MG63 (cell line): ENCODE results near the gene GNAQ. TPM values are rescaled to one million over a fixed set of nuclear protein-coding genes. Genes with fewer than 3 reads are reported as not detected.

Experiments
- DNase-seq: peaks from one replicate; pipeline ENCODE4 v3.0.0-alpha.2; 2020
- H3K27me3 ChIP-seq: fragments of 250-450 bp; sonication (Bioruptor Pico); 2 replicates; pipeline ENCODE4 v1.5.1; 2020; ENCODE audit warnings: mild to moderate bottlenecking, moderate library complexity
- H3K36me3 ChIP-seq: fragments of 250-450 bp; sonication (Bioruptor Pico); 2 replicates; pipeline ENCODE4 v1.5.1; 2020; ENCODE audit warnings: mild to moderate bottlenecking, moderate library complexity
- H3K4me3 ChIP-seq: fragments of 250-450 bp; sonication (Bioruptor Pico); 2 replicates; pipeline ENCODE4 v1.5.1; 2020; ENCODE audit warnings: mild to moderate bottlenecking, moderate library complexity
- H3K9me3 ChIP-seq: fragments of 250-450 bp; sonication (Bioruptor Pico); 2 replicates; pipeline ENCODE4 v1.5.1; 2020; ENCODE audit warnings: mild to moderate bottlenecking, moderate library complexity
- total RNA-seq: library from RNA; depleted of rRNA; stranded (reverse); fragments of >200 nt; shearing (Covaris generic); gene quantifications from 2 replicates; pipeline ENCODE4 v1.2.3, GENCODE V29; 2014; ENCODE audit warnings: low replicate concordance

GNAQ gene
- total RNA-seq, 1 experiment from 2014 or later, result 20.2 TPM

DNA sequence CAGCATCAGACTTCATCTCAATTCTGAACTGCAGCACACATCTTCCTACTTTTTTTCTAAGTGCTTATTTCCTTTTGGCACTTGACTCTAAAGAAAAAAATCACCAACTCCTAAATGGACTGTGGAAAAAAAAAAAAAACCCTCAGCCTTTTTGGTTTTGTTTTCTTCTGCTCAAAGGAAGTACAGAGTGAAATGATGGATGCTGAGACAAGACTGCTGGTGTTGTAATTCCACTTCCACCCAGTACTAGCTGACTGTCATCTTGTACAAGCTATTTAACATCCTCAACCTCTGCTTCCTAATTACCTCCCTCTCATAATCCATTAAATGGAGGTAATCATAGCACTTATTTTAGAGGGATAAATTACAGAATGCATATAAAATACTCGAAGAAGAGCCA lies 212.0 kb downstream of the GNAQ start:
- Histone ChIP-seq H3K27me3 (no peaks in the 10 kb centered on the region), H3K9me3 (no peaks in the 10 kb centered on the region), H3K4me3 (no peak overlapping the region), H3K36me3 (no peaks in the 10 kb centered on the region; the same call in 1 of the 2 replicates)
- DNase-seq, result no peak

DNA sequence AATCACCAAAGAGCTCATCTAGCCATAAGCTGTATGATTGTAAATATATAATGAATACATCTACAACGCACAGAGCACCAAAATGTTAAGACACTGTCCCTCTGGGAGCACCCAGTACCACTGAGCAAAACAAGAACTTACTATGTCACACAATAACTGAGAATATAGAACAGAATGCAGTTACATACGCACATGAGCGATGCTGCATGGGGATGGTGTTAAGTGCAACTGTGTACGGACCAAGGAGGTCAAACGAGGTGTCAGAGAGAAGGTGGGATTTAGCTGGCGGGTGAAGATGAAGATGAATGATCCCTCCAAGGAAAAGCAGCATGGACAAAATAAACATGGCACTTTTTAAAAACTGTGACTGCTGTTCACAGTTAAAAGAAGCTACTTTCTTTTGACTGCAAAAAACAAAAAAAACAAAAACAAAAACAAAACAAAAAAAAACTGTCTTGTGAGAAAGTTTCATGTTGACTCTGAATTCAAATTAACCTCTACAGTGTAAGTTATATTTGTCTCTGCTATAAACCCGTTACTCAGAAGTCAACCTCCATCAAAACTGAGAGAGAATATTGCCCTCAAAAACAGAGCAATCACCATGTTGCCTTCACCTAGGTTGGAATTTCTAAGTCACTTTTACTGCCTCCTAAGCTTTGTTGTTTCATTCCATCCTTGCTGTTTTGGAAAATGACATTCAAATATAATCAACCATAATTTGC lies 213.9 kb downstream of the GNAQ start:
- H3K4me3 ChIP-seq, result no peak overlapping the region
- no peaks in the 10 kb centered on the region for H3K27me3 ChIP-seq
- H3K9me3 ChIP-seq, result no peaks in the 10 kb centered on the region
- no peak for DNase-seq
- no peaks in the 10 kb centered on the region; the same call in 1 of the 2 replicates for H3K36me3 ChIP-seq

DNA sequence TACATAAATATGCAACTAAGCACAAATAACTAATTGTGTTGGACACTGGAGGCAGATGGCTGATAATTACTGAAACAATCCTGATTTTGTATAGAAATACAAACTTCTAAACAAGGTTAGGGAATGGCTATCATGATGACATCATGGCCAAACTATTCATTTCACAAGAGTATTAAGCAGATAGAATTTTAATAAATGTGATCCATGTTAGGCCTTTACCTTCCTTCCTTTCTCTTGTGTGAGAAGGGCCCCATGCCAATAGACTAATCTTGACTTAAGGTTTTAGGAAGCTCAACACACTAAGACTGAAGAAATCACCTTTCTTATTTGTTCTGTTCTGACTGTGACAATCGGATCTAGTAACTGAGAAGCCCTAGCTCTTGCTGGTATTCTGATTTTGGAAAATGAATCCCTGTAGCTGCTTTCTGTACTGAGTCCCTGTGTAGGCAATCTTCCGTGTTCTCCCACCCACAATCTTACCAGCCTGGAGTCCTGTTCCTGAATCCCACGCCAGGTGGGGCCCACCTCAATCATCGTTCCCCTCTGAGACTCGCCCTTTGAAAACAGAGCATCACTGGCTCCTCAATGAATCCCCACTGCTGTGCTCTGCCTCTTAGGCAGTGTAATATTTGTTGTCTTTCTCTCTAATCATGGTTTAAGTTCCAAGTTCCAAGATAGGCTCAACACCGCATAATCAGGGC lies 214.8 kb downstream of the GNAQ start:
- Histone ChIP-seq H3K4me3 (no peak overlapping the region), H3K36me3 (no peaks in the 10 kb centered on the region; the same call in 1 of the 2 replicates), H3K9me3 (no peaks in the 10 kb centered on the region), H3K27me3 (no peaks in the 10 kb centered on the region)
- no peak for DNase-seq

DNA sequence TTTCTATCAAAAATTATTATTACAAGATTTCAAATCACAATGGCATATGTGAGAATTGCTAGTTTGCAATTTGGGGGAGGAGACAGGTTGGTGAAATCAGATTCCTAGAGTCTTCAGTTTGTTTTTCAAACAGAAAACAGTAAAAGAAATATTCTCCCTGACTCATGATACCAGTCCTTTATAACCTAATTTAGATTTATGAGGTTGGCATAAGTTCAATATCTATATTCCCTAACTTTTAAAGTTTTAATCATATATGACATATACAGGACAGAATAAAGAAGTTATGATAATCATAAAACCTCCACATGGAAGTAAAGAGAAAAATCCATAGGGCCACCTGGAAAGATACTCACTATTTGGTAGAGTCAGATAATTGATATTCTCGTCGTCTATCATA lies 216.4 kb downstream of the GNAQ start:
- Histone ChIP-seq H3K9me3 (no peaks in the 10 kb centered on the region), H3K36me3 (no peaks in the 10 kb centered on the region; the same call in 1 of the 2 replicates), H3K4me3 (no peak overlapping the region), H3K27me3 (no peaks in the 10 kb centered on the region)
- no peak for DNase-seq

DNA sequence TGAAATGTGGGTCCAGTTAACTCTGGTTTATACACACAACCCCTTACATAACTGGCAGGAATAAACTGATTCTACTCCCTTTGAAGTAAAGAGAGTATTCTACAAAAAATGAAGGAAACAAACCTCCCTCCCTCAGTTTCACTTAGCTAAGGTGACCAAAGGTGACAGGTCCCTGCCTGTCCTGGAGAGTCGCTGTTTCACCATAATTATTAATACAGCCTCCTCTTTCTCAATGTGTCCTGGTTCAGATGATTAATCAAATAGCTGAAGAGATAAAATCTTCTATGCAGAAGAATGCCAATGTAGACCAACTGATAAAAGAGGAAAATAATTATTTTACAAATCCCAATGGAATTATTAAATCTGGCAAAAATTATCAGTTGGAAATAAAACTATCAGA lies 219.8 kb downstream of the GNAQ start:
- Histone ChIP-seq H3K27me3 (no peaks in the 10 kb centered on the region), H3K4me3 (no peak overlapping the region), H3K36me3 (peaks cover 4% of the 10 kb centered on the region; the same call in 1 of the 2 replicates), H3K9me3 (no peaks in the 10 kb centered on the region)
- no peak for DNase-seq

DNA sequence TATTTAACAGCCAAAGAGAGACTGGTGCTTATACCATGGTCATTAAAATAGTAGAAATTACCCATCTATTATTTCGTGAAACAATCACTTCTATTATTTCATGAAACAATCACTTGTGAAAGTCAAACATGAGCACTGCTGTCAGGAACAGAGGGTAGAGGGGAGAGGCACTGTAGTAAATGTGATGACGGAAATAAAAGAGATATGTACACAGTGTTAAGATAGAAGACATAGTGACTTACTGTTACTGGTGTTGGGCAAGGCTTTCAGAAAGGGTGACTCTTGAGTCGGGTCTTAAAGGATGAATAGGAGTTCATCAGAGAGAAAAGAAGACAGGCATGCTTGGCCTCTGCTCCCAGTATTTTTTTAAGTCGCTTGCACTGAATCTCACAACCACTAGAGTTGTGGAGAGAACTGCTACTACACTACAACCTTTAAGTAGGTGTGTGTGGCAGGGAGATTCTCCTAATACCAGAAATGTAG lies 220.9 kb downstream of the GNAQ start:
- DNase-seq, result no peak
- H3K9me3 ChIP-seq, result no peaks in the 10 kb centered on the region
- no peaks in the 10 kb centered on the region for H3K27me3 ChIP-seq
- peaks cover 4% of the 10 kb centered on the region; the same call in 1 of the 2 replicates for H3K36me3 ChIP-seq
- no peak overlapping the region for H3K4me3 ChIP-seq

DNA sequence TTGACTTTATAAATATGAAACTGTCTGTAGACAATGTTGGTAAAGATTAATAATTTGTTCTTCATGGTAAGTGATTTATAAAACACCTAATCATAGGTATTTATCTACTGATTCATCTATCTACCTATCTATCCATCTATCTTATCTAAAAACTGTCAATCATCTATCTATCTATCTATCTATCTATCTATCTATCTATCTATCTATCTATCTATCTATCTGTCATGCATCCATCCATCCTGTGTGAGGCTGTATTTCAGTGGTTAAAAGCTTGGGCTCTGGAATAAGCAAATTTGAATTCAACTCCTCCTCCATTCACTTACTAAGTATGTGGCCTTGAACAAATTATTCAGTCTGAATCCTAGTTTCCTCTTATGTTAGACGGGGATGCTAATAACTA lies 221.6 kb downstream of the GNAQ start:
- H3K36me3 ChIP-seq, result peaks cover 4% of the 10 kb centered on the region; the same call in 1 of the 2 replicates
- H3K27me3 ChIP-seq, result no peaks in the 10 kb centered on the region
- H3K9me3 ChIP-seq, result no peaks in the 10 kb centered on the region
- DNase-seq, result no peak
- H3K4me3 ChIP-seq, result no peak overlapping the region

DNA sequence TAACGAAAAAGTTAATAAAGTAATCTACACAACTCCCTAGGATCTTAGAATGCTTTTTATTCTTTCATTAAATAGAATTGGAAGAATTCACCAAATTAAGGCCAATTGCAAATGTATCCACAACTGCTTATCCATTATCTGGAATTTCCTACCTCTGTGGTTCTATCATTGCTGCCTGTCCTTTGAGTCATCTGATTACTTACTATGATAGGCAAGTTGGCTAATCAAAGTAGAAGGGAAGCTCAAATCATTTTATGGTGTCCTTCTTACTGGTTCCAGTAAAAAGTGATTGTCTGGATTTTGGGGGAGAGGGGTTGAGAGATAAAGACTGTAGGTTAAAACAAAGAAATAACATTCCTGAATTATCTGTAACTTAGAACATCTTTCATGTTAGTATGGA lies 222.1 kb downstream of the GNAQ start:
- no peak for DNase-seq
- Histone ChIP-seq H3K27me3 (no peaks in the 10 kb centered on the region), H3K4me3 (no peak overlapping the region), H3K36me3 (peaks cover 4% of the 10 kb centered on the region; the same call in 1 of the 2 replicates), H3K9me3 (no peaks in the 10 kb centered on the region)

DNA sequence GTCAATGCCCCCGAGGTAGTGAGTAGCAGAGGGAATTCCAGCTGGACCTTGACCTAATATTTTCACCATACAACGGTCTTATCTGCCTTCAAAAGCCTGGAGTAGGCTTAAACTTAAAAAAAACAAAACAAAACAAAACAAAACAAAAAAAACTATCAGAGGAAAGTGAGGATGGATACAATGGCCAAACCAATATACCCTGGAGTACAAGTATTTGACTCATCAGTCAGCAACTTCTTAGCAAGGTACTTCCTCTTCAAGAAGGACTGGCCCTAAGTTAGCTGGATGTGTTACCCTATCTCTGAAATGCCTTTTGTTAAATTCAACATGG lies 222.9 kb downstream of the GNAQ start:
- no peak for DNase-seq
- H3K36me3 ChIP-seq, result peaks cover 4% of the 10 kb centered on the region; the same call in 1 of the 2 replicates
- no peaks in the 10 kb centered on the region for H3K27me3 ChIP-seq
- no peaks in the 10 kb centered on the region for H3K9me3 ChIP-seq
- no peak overlapping the region for H3K4me3 ChIP-seq

DNA sequence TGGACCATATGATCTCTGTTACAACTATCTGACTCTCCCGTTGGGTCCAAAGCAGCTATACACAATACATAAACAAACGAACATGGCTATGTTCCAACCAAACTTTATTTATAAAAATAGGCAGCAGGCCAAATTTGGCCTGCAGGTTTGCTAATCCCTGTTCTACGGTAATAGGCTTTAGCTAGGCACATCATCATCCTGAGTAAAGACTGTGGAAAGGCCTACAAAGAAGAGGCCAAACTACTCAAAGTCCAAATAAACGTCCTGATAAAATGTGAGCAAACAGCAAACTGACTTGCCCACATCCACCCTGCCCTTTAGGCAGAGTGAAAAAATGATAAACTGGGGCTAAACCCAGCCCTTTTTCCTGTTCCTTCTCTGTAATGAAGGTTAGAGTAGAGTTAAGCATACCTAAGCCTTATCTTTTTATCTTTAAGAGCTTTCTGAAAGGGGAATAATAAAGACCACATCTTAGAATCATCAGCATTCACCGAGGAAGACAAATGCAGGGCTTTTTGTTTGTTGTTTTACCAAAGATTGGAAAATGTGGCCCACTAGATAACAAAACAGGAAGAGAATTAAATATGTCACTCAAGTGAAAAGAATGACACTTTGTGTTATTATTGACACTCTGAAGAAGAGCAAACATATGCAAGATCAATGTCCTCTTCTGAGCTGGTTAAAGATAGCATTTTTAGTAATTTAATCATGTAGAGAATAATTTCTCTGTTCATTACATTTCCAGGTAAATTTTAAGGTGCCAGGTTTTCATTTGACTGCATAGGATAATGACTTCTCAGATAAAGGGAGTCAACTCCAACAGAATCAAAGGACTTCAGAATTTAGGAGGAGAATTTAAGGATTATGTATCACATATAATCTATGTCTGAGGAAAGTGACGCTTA lies 223.5 kb downstream of the GNAQ start:
- no peak for DNase-seq
- Histone ChIP-seq H3K36me3 (peaks cover 4% of the 10 kb centered on the region; the same call in 1 of the 2 replicates), H3K27me3 (no peaks in the 10 kb centered on the region), H3K9me3 (no peaks in the 10 kb centered on the region), H3K4me3 (no peak overlapping the region)

DNA sequence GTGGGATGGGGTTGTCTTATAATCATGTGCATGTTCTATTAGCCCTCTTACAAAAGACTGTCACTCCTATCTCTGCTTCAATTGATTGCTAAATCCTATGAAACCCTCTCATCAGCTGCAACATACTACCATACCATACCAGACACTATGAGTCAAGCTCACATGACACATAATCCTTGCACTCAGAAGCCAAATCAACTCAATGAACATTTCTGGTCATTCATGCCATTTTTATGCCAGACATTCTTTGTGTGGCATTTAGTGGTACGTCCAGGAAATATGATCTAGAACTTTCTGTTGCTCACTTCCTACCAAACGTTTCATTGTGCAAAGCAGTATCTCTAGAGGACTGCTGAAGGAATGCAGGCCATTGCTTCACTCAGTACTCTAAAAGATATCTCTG lies 224.3 kb downstream of the GNAQ start:
- H3K36me3 ChIP-seq, result peaks cover 4% of the 10 kb centered on the region; the same call in 1 of the 2 replicates
- H3K27me3 ChIP-seq, result no peaks in the 10 kb centered on the region
- no peak overlapping the region for H3K4me3 ChIP-seq
- DNase-seq, result no peak
- no peaks in the 10 kb centered on the region for H3K9me3 ChIP-seq

DNA sequence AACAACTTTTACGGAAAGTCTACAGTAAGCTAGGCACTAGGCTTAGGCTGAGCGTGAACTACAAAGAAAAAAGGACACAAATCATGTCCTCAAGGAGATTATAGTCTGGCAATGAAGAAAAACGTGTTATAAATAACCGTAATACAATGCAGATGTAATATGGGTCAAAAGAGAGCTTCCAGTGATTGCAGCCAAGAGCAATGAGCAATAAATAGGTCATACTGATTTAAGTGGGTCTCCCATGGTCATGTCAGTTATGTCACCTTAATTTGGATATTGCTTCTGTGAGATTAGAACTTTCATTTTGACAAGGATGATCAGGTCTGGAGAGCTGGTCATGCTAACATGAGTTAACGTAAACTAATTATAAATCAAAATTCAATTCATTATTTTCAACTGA lies 224.9 kb downstream of the GNAQ start:
- peaks cover 4% of the 10 kb centered on the region; the same call in 1 of the 2 replicates for H3K36me3 ChIP-seq
- H3K9me3 ChIP-seq, result no peaks in the 10 kb centered on the region
- DNase-seq, result no peak
- no peaks in the 10 kb centered on the region for H3K27me3 ChIP-seq
- H3K4me3 ChIP-seq, result no peak overlapping the region

DNA sequence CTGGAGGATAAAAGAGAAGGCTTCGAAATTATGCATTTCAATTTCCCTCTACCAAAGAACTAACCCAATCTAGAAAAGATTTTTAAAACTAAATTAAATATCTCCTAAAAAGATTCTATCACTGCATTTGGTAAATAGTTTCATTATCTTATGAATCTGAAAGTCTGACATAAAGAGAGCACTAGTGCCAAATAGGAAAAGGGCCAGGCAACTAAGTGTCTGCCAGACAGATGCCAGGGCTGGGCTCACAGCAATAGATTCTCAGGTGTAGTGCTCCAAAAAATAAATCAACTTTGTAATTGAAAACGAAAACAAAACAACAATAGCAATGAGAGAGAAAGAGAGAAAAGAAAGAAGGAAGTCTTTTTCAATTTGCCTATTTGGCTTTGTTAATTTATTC lies 225.8 kb downstream of the GNAQ start:
- no peaks in the 10 kb centered on the region for H3K27me3 ChIP-seq
- no peaks in the 10 kb centered on the region for H3K9me3 ChIP-seq
- no peak overlapping the region for H3K4me3 ChIP-seq
- DNase-seq, result no peak
- H3K36me3 ChIP-seq, result peaks cover 4% of the 10 kb centered on the region; the same call in 1 of the 2 replicates

DNA sequence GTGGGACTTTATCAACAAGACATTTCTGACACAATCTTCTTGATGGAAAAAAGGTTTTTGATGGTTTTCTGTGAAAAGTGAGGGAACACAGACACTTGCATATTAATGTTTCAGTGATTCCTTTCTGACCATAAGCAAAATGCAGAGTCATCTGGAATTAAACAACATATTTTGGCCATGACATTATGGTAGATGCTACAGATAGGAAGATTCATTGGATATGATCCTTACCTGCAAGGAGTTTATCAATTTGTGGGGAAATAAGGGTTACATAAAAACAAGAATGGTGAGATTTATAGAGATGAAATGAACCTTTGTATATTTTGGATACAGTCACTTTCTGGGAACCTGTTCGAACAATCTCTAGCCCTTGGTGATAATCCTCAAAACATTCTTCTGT lies 228.2 kb downstream of the GNAQ start:
- DNase-seq, result no peak
- Histone ChIP-seq H3K27me3 (no peaks in the 10 kb centered on the region), H3K4me3 (no peak overlapping the region), H3K36me3 (peaks cover 4% of the 10 kb centered on the region; the same call in 1 of the 2 replicates), H3K9me3 (no peaks in the 10 kb centered on the region)

DNA sequence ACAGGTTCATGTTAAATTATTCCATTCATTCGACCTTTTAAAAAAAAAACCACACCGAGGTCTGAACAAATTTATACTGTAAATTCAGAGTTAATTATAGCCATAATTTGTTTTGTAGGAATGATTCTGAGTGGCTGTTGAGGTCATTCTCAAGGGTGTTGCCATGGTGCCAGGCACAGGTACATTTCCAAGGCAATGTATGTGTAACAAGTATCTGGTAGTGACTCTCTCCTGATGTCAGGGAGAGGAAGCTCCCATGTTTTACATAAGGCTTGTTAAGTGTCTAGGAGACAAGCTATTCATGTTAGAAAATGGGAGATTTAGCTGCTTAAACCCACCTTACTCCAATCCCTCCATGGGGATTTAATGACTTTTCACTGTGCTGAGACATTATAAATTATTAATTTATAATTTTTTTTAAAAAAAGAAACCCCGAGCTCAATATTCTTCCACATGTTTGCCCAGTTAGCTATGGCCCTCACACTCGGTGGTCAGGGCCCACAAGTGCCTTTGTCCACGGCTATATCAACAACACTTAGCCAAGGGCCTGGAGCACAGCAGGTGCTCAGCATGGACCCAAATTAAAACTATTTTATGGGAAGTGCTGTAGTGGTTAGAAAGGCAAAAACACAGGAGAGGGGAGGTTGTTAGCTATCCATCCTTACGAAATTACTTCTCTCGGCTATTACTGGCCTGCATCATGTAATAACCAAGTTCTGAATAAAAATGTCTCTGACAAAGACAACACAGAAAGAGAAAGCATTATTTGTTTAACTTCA lies 228.9 kb downstream of the GNAQ start:
- Histone ChIP-seq H3K4me3 (no peak overlapping the region), H3K27me3 (no peaks in the 10 kb centered on the region), H3K9me3 (no peaks in the 10 kb centered on the region), H3K36me3 (no peaks in the 10 kb centered on the region)
- no peak for DNase-seq

DNA sequence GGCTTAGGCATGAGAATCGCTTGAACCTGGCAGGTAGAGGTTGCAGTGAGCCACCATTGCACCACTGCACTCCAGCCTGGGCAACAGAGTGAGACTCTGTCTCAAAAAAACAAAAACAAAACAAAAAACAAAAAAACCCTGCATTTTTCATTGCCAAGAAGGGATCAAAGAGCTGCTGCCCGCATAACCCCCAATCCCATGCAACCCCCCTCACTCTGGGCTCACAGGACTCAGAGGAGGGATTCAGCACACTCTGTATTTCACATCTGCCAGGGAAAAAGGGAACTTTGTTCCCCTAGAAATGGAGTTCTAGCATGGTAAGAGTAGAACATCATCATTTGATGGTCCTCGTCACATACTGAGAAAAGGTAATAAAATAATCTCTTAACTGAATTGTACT lies 229.5 kb downstream of the GNAQ start:
- no peak overlapping the region for H3K4me3 ChIP-seq
- DNase-seq, result no peak
- H3K9me3 ChIP-seq, result no peaks in the 10 kb centered on the region
- no peaks in the 10 kb centered on the region for H3K36me3 ChIP-seq
- no peaks in the 10 kb centered on the region for H3K27me3 ChIP-seq
